ENCODE results near the gene PTPRE. TPM values are rescaled to one million over a fixed set of nuclear protein-coding genes. Genes with fewer than 3 reads are reported as not detected.

PTPRE gene
- total RNA-seq, 1 experiment from 2014 or later, result 11.6 TPM

- intact Hi-C loops (cut with micrococcal nuclease; ENCODE audit: unreplicated experiment), result no loop called here
- Histone ChIP-seq H3K27me3 (replicated peaks; ENCODE audit: insufficient read depth, low read depth, low read length, poor library complexity) (no peaks in the 10 kb centered on the region), H3K4me3 (ENCODE audit: low read depth, low read length, poor library complexity, severe bottlenecking) (no peak overlapping the region), H3K4me1 (ENCODE audit: insufficient read depth, low read length, poor library complexity, severe bottlenecking) (peaks cover 14% of the 10 kb centered on the region), H3K36me3 (ENCODE audit: insufficient read depth, low read length, poor library complexity, severe bottlenecking) (no peaks in the 10 kb centered on the region), H3K27ac (ENCODE audit: low read depth, low read length, poor library complexity, severe bottlenecking) (no peak overlapping the region), H3K9me3 (ENCODE audit: low read depth, low read length, poor library complexity, severe bottlenecking) (no peaks in the 10 kb centered on the region)
- peak; percentile 68 for DNase-seq (ENCODE audit: low spot score)
- no TSS peak for BruUV-seq (replicated peaks)
- TF ChIP-seq EZH2 (IDR thresholded peaks at IDR 0.05; ENCODE audit: borderline replicate concordance, low read depth, low read length, poor library complexity, severe bottlenecking), result no peak
- no peak for TF ChIP-seq CTCF (conservative IDR thresholded peaks at IDR 0.05; ENCODE audit: low read depth, low read length)
- ChIA-PET CTCF (interaction anchor here (1.4 kb wide), 1 partner anchor 13 kb away, joined by 5 read pairs; no protein-coding TSS in a partner anchor), POLR2A (ENCODE audit: low non-redundant PET) (no interaction called here)
Measured at GRCh38 chr10:127997937-127998336, 91.0 kb downstream of the PTPRE start.

GRCh38 chr10:127998501-127999144, 91.7 kb downstream of the PTPRE start:
- intact Hi-C loops (cut with micrococcal nuclease; ENCODE audit: unreplicated experiment), result no loop called here
- Histone ChIP-seq H3K27me3 (replicated peaks; ENCODE audit: insufficient read depth, low read depth, low read length, poor library complexity) (no peaks in the 10 kb centered on the region), H3K27ac (ENCODE audit: low read depth, low read length, poor library complexity, severe bottlenecking) (no peak overlapping the region), H3K4me1 (ENCODE audit: insufficient read depth, low read length, poor library complexity, severe bottlenecking) (peaks cover 11% of the 10 kb centered on the region), H3K4me3 (ENCODE audit: low read depth, low read length, poor library complexity, severe bottlenecking) (no peak overlapping the region), H3K9me3 (ENCODE audit: low read depth, low read length, poor library complexity, severe bottlenecking) (no peaks in the 10 kb centered on the region), H3K36me3 (ENCODE audit: insufficient read depth, low read length, poor library complexity, severe bottlenecking) (no peaks in the 10 kb centered on the region)
- BruUV-seq (replicated peaks), result no TSS peak
- ChIA-PET CTCF (interaction anchor here (1.4 kb wide), 1 partner anchor 13 kb away, joined by 5 read pairs; no protein-coding TSS in a partner anchor), POLR2A (ENCODE audit: low non-redundant PET) (no interaction called here)
- no peak for DNase-seq (ENCODE audit: low spot score)
- no peak for TF ChIP-seq CTCF (conservative IDR thresholded peaks at IDR 0.05; ENCODE audit: low read depth, low read length)
- TF ChIP-seq EZH2 (IDR thresholded peaks at IDR 0.05; ENCODE audit: borderline replicate concordance, low read depth, low read length, poor library complexity, severe bottlenecking), result no peak

DNA sequence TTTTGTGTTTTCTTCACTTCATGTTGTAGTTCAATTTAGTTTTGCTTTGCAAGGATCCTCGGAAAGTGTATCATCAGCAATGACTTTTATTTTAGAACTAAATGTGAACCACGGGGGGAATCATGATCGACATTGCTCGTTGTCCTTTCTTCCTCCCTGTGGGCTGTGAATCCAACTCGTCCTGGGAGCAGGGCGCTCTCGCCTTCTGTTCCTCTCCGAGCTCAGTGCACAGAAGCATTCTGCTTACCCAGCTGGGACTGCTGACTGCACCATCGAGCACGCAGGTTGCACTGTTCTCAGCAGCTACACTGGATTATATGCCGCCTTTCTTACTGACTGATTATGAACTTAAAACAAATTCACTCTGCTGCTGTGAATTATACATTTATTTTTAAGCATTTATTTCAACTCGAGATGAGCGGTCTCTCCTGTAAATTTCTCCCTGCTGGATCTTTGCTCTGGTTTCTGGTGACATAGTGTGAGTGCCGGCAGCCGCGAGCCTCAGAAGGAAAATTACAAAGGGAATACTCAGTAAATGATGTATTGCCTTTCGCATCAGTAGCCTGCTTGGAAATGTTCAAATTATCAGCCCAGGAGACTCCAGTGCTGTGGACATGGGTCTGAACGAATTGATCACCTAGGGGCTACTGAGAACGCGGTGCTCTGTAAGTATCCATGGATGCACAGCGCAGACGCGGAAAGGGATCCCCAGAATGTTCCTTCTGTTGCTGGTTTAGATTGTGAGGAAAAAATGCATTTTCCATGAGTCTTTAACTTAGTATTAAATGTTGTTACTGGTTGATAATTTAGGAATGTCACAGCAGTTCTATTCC, 92.6 kb downstream of the PTPRE start:
- H3K4me3 ChIP-seq (ENCODE audit: low read depth, low read length, poor library complexity, severe bottlenecking), result no peak overlapping the region
- no peak for DNase-seq (ENCODE audit: low spot score)
- no peaks in the 10 kb centered on the region for H3K36me3 ChIP-seq (ENCODE audit: insufficient read depth, low read length, poor library complexity, severe bottlenecking)
- no TSS peak for BruUV-seq (replicated peaks)
- no peaks in the 10 kb centered on the region for H3K27me3 ChIP-seq (replicated peaks; ENCODE audit: insufficient read depth, low read depth, low read length, poor library complexity)
- ChIA-PET CTCF (no interaction called here), POLR2A (ENCODE audit: low non-redundant PET) (no interaction called here)
- no peaks in the 10 kb centered on the region for H3K9me3 ChIP-seq (ENCODE audit: low read depth, low read length, poor library complexity, severe bottlenecking)
- TF ChIP-seq CTCF (conservative IDR thresholded peaks at IDR 0.05; ENCODE audit: low read depth, low read length) (no peak), EZH2 (IDR thresholded peaks at IDR 0.05; ENCODE audit: borderline replicate concordance, low read depth, low read length, poor library complexity, severe bottlenecking) (no peak)
- peaks cover 11% of the 10 kb centered on the region for H3K4me1 ChIP-seq (ENCODE audit: insufficient read depth, low read length, poor library complexity, severe bottlenecking)
- H3K27ac ChIP-seq (ENCODE audit: low read depth, low read length, poor library complexity, severe bottlenecking), result no peak overlapping the region
- intact Hi-C loops (cut with micrococcal nuclease; ENCODE audit: unreplicated experiment), result no loop called here

Measured in A673 (cell line).